ENCODE results near the gene ZIC2.
"Not testable (repeated sequence)": the region's sequence is repeated elsewhere in the genome, so short reads cannot be mapped to it uniquely, and the experiment has no call there.

ZIC2 gene

DNA sequence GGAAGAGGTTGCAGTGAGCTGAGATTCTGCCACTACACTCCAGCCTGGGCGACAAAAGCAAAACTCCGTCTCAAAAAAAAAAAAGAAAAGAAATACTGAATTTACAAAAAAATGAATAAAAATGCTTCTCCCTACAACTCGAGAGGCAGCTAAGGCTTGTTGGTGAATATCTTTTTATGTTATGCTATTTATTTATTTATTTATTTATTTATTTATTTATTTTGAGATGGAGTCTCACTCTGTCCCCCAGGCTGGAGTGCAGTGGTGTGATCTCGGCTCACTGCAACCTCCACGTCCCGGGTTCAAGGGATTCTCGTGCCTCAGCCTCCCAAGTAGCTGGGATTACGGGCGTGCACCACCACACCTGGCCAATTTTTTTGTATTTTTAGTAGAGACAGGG is 51.1 kb downstream of the ZIC2 start:
- not testable (repeated sequence) for DNase-seq

- no peak for DNase-seq
Measured at GRCh38 chr13:100035936-100036335, 54.4 kb downstream of the ZIC2 start.

Data from fibroblast of skin of right quadriceps (primary cell).